NCI-H128 (cell line): ENCODE results near the gene ZSWIM6.

Source experiments
- DNase-seq: peaks from one replicate; lab custom pipeline; 2025; ENCODE audit not compliant: unreplicated experiment; lab: John Stamatoyannopoulos, UW

ZSWIM6 gene

DNA sequence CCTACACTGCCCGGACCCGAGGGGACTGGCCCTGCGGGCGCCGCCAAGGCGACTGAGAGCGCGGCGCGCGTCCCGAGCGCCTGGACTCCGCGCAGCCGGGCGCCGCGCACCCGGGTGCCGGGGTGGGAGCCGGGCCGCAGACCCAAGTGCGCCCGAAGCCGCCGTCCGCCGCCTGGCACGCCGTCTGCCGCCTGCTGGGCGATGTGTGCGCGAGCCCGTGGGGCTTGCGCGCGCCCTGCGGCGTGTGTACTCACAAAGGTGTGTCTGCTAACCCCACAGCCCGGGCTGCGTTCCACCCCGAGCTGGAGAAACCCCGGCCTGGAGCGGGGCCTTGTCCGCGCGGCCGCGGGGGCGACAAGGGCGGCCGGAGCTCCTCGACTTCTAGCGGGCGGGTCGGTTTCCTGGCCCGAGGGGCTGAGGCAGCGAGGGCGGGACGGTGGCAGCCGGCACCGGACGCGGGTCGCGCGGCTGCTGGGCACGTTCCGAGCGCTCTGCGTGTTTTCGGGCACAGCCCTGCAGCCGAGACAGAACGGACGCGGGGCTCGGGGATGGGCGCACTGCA lies 1.1 kb upstream of the ZSWIM6 start:
- DNase-seq: peak; percentile 9

DNA sequence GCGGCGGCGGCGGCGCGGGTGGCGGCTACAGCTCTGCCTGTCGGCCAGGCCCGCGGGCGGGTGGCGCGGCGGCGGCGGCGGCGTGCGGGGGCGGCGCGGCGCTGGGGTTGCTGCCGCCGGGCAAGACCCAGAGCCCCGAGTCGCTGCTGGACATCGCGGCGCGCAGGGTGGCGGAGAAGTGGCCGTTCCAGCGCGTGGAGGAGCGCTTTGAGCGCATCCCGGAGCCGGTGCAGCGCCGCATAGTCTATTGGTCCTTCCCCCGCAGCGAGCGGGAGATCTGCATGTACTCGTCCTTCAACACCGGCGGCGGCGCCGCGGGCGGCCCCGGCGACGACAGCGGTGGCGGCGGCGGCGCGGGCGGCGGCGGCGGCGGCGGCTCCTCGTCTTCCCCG lies 296 bp downstream of the ZSWIM6 start:
- no peak for DNase-seq

DNA sequence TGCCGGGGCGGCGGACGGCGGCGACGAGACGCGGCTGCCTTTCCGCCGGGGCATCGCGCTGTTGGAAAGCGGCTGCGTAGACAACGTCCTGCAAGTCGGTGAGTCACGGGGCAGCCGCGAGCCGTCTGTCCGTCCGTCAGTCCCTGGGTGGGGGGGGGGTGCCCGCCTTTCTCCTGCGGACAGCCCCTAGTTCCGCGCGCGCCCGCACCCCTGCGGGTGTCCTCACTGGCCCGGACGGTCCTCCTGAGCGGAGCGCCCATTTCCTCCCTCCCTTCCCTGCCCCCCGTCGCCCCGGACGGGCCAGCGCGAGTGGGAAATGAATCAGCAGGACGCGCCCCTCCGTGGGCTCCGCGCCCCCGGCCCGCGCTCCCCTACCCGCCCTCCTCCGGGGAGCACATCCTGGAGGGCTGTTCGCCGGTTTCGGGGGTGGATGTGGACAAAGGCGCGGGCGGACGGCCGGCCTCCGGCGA lies 828 bp downstream of the ZSWIM6 start:
- no peak for DNase-seq

DNA sequence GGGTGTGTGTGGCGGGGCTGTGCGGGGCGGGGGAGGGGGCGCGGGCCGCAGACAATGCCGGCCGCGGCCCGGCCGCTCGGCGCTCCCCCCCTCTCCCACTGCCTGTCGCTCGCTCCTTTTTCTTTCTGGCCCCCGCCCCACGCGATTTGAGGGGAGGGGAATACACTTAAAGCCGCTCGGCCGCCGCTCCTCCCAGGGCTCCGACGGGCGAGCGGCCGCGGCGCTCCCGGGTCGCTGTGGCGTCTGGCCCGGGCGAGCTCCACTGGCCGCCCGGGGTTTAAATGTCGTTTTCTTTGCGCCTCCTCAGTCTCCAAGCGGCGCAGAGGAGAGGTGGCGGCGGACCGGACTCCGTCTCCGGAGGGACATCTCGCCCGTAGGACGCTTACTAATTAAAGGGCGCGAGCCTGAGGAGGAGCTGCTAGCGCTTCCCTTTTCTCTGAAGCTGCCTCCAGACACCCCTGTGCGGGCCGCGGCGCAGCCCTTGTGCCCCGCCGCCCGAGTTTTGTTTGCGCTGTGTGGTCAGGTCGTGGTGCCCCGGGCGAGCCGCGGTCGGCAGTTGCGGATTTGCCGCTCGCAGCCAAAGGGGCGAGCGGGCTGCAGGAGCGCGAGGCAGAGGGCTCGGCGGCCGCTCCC lies 1.4 kb downstream of the ZSWIM6 start:
- DNase-seq: no peak

DNA sequence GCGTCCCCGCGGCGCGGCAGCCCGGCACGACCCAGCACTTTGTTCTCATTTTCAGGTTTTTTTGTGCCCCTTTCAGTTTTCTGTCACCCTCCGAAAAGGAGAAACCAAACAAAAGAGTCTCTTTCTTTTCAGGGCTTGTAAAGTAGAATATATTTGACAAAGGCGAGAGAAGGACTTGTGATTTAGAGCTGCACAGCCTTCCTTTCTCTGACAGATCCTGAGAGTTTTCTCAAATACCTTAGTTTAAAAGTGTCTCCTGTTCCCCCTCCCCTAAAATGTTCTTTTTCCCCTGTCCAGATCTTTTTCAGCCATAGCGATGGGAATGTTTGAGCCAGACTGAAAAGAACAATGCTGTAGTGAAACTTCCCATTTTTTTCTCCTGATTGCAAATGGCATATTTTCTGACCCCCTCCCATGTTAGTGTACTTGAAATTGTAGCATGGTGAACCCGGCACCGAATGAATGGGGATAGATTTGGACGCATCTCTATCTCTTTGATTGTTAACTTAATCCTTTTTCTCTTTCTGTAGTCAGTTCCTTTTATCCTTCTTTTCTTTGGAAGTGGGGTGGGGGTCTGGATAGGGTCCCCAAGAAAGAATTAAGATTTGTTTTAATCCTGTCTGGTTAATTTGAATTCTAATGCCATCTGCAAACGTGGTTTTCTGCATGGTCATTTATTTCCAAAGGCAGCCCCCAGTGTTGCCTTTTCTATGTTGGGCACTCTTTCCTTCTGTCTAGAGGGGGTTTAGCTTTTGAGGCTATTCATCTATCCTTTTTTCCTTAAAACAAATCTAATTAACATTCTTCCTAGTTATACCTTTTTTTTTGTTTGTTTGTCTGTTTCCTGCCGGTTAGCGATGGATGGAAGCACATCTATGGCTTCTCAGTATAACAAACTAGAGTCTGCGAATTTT lies 2.2 kb downstream of the ZSWIM6 start:
- DNase-seq: no peak

DNA sequence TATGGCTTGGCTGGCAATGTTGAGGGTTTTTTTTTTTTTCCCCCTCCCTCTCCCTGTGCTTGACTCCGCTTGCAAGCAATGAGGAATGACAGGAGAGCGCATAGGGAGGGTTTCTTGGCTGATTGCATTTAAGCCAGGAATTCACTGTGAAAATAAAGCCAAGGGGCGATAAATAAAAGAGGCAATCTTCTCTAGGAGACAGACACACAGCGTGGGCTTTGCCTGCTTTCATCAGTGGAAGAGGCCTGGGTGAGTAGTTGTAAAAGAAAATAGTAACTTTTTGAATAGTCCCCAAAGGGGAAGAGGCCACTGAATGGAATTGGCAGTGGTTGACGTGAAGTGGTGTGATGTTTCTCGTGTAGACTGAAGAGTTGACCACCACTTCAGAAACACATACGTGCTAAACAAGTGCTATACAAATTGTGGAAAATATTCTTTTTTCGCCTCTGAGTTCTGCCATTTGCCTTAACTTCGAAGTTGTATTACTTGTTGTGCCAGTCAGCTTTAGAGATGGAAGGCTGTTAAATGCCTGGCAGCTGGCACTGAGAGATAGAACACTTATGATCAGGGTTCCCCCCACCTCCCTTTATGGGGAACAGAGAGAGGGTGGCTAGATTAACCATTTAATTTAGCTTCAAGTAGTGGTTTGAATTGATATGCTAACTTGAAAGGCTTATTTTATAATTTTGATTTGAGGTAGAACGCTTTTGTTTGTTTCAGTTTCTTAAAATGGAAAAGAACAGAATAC lies 3.0 kb downstream of the ZSWIM6 start:
- no peak for DNase-seq

DNA sequence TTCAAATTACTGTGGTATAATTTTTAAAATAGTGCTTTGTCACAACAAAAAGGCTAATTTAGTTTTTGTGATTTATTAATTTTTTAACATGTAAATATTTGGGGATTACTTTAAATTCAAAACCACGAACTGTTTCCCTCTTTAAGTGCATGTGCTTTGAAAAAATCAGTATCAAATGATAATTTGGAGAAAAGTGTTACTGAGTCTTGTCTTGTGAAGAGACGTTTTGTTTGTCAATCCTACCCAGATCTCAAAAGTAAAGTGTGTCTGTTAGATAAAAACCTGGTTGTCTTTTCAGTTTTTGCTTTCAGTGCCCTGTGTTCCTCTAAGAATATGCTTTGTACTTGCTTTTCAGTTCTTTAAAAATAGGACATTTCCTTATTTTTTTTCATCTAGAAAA lies 7.7 kb downstream of the ZSWIM6 start:
- DNase-seq: no peak

DNA sequence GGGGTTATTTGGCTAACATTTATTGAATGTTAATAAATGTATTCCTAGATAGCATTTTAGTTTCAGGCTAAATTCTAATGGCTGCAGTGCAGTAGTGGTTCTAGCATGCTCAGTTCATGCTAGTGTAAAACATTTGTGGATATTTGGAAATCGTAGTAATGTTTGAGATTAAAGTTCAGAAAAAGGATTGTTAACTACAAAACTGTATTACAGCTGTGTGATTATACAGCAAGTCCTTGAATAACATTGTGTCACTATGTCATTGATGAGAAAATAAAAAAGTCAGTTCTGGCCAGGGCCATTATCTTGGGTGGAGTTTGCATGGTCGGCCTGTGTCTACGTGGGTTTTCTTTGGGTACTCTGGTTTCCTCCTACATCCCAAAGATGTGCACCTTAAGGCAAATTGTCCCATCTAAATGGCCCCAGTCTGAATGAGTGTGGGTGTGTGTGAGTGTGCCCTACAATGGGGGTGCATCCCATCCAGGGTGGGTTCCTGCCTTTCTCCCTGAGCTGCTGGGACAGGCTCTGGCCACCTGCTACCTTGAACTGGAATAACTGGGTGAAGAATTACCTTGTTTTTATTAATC lies 8.8 kb downstream of the ZSWIM6 start:
- DNase-seq: no peak

DNA sequence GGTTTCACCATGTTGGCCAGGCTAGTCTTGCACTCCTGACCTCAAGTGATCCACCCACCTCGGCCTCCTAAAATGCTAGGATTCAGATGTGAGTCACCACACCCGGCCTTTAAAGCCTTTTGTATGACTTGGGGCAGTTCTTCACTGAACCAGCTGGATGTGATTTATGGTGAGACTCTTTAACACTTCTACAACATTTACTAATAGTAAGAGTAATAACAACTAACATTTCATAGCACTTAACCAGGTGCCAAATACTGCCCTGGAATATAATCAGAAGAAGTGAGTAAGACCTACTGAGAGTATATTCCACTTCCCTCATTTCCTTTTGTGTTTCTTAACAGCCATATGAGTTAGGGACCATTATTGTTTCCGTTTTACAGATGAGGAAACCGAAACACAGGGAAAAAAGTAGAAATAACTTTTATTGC lies 10.0 kb downstream of the ZSWIM6 start:
- no peak for DNase-seq

DNA sequence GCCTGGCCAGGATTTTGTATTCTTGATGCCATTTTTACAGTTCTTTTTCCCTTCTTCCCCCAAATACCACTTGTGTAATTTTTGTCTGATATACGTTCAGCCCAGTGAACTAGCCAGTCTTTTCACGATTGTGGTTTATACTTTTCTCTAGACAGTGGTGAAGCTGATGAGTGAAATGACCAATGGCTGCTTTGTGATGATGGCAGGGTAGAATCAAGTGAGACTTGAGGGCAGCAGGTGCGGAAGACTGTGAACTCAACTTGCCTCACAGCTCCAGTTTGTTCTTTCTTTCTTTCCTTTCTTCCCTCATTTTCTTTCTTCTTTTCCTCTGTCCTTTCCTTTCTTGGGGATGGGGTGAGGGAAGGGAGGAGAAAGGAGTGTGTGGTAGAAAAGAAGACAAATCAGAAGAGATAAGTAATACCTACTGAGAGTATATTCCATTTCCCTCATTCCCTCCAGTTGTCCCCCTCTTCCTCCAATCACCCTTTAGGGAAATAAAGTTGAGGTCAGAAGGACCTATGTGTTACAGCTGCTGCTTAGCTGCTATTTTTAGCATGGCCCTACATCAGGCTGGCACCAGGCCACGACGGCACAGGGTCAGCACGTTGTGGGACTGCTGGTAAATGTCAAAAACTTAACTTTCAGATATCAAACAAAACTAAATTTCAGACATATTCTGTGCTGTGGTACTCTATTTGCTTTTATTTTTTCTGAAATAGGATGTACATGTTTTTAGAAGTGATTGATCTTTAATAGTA lies 12.3 kb downstream of the ZSWIM6 start:
- no peak for DNase-seq

DNA sequence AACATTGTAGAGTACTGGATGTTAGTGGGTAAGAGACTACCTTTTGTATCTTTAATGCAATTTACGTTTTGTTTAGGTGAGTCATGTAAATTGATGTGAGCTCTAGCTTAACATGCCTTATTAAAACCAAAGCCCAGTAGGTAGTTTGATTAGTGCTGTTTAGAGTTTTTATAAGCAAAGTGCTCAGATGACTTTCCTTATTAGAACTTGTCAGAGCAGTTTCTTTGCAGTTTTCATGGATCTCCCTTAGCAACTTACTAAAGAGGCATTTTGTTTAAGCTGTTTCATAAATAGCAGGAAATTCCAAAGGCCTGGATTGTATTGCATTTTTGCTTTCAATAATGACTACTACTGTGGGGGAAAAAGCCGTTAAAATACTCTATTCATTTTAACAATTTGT lies 14.5 kb downstream of the ZSWIM6 start:
- DNase-seq: no peak

DNA sequence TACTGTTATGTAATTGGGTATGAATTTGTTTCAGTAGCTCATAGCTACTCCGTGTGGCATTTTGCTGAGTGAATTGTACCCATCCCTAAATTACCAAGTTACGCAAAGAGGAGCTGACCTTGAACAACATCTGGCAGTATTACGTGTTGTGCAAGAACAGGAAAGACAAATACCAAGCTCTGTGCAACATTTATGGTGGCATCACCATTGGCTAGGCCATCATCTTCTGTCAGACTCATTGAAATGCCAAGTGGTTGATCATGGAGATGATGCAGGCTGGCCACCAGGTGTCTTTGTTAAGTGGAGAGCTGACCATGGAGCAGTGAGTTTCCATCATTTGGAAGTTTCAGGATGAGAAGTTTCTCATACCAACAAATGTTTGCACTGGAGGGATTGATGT lies 15.0 kb downstream of the ZSWIM6 start:
- no peak for DNase-seq

DNA sequence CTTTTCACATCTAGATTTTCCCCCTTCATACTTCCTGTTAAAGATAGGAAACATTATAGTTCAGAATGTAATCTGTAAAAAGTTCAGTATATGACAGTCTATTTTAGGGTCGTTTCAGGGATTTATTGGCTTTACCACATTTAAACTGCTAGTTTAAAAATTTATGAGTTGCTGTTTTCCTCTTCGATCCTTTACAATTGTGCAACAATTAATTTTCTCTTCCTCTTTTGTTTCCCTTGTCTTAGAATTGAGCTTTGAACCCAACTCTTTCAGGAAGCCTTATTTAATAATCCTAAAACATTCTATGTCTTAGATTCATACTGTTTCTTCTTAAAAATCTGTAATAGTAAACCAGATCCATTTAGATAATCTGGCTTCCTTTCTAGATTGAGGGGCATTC lies 16.4 kb downstream of the ZSWIM6 start:
- no peak for DNase-seq

DNA sequence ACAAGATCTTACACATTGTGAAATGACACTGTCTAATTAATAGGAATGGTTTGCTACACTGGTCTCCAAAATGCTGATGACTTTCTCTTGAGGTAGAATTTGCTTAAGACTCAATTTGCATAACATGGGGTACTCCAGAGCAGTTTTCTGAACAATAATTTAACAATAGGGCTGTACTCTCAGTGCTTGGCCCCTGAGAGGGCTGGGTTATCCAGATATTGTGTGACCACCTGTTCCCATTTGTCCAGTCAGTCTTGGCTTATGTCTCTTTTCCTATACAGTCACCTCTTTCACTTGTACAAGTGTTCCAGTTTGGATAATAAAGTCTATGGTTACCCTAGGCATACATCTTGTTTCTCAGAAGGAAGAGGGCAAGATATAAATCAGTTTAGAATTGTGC lies 17.9 kb downstream of the ZSWIM6 start:
- DNase-seq: no peak

DNA sequence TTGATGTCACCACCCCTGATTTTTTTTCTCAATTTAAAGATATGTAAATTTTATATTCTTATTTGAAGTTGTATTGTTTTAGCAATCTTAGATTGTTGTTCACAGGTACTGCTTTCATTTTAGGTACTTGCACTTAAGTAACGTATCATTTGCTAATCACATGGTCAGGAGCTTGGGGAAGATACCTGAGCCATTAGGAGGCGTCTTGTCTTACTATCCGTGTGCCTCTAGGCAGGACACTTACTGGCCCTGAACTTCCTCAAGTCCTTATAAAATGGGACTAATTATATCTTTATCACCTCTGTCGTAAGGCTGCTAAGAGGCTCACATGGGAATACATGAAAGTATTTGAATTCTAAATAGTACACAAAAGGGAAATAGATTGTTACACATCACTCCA lies 18.5 kb downstream of the ZSWIM6 start:
- no peak for DNase-seq

DNA sequence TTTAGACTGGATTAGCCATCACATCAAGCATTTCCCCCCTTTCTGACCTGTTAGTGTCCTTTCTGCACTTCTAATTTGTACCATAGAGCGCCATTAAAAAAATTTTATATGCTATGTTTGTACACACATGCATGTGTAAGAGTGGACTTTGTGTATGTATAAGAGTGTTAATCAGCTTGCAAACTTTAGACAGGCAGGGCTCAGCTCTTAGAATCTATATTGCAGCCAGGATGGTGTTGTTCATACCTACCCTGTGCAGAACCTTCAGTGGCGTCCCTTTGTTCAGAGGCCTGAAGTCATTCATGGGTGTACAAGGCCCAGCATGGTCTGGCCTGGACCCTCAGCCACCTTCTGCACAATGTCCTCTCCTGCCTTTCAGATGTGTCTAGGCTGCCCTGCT lies 19.7 kb downstream of the ZSWIM6 start:
- no peak for DNase-seq

DNA sequence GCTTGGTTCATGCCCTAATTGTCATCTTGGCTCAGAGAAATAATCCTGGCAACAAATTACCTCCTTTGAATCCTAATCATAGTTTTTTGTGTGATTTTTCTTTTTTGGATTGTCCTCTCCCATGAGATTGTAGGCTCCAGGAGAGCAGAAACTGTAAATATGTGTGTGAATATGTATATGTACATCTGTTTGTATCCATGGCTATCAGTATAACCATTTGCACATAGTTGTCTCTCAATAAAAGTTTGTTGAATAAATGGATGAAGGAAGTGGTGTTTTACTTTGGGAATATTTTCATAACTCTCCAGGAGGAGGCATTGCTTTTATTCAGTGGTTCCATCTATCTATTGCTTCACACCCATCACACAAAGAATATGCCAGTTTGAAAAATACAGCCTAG lies 20.1 kb downstream of the ZSWIM6 start:
- DNase-seq: no peak

DNA sequence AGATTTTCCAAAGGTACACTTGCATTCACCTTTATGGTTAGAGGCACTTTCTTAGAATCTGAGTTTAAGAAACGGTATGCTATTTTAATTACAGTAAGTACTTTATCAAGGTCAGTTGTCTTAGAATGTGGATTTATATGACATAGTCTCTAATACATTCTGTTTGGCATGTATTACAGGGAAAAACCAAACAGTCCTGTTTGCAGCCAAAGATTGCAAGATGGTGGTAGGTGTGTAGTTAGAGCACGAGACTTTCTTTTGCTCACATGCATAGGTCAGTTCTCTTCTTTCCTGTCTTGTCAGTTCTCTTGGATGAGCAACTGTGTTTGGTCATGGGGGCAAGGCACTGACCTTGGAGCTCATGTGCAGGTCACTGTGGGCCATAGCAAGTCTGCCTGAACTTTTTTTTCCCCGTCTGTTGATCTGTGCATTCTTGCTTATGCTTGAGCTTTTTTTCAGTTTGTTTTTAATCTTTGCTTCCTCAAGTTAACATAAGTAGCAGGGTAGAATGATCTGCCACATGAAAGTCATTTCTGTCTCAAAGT lies 20.6 kb downstream of the ZSWIM6 start:
- no peak for DNase-seq

DNA sequence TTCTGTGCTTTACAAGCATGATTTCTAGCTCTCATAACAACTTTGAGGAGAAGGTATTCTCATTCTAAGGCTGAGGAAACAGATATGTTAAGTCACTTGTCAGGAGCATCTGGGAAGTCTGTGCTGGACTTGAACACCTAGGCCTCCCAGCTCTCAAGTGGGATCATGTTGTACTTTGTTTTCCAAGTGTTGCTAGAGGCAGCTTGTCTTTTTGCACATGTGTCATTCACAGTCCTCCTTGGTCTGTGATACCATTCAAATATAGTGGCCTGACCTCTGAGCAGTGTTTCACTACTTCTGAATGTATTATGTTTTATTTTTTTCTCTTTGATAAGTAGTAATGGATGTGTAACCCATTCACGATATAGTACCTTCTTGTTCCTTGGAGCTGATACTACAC lies 21.2 kb downstream of the ZSWIM6 start:
- no peak for DNase-seq

DNA sequence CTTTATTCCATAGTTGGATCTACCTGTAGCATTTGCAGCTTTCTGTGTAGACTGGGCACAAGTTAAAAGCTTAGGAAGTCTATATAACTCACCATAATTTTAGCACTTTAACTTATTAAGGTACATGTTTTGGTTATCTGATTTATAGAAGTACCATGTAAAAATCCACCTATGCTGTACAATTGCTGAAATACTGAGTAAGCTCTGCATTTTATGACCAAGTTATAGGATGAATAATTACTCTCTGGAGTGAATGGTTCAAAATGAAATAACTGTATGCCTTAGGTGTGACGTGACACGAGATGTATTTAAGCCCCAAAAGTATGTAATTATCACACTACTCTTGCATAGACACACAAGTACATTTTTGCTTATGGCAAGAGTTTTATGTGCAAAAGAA lies 22.1 kb downstream of the ZSWIM6 start:
- no peak for DNase-seq
